ENCODE data around the gene CDO1.

DNA sequence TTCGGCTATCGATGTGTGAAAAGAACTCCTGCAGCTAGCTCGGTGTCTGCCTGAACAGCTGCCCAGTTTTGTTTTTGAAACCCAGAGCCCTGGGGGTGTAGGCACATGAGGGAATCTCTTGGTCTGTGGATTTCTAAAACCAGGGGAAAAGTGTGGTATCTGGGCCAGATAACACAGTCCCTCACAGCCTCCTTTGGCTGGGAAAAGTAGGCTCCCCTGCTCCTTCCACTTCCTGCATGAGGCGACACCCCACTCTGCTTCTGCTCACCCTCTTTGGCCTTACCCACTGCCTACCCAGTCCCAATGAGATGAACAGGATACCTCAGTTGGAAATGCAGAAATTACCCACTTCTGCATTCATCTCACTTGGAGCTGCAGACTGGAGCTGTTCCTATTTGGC, 9.5 kb upstream of the CDO1 start:
- no peak for TF ChIP-seq POLR2A (IDR thresholded peaks at IDR 0.05)
- TF ChIP-seq, protein P1, sequence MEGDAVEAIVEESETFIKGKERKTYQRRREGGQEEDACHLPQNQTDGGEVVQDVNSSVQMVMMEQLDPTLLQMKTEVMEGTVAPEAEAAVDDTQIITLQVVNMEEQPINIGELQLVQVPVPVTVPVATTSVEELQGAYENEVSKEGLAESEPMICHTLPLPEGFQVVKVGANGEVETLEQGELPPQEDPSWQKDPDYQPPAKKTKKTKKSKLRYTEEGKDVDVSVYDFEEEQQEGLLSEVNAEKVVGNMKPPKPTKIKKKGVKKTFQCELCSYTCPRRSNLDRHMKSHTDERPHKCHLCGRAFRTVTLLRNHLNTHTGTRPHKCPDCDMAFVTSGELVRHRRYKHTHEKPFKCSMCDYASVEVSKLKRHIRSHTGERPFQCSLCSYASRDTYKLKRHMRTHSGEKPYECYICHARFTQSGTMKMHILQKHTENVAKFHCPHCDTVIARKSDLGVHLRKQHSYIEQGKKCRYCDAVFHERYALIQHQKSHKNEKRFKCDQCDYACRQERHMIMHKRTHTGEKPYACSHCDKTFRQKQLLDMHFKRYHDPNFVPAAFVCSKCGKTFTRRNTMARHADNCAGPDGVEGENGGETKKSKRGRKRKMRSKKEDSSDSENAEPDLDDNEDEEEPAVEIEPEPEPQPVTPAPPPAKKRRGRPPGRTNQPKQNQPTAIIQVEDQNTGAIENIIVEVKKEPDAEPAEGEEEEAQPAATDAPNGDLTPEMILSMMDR (IDR thresholded peaks at IDR 0.05): no peak

All from Peyer's patch (tissue), 4 donors.